Left renal cortex interstitium (tissue), 4 donors: ENCODE results near the gene ZNF512. TPM values are rescaled to one million over a fixed set of nuclear protein-coding genes. Genes with fewer than 3 reads are reported as not detected.
"Not testable (repeated sequence)": the region's sequence is repeated elsewhere in the genome, so short reads cannot be mapped to it uniquely, and the experiment has no call there.

Experiments
- DNase-seq, 4 donors: peaks; one replicate each; pipeline ENCODE4 v3.0.0-alpha.2; 2013; ENCODE audit warnings: low read depth in 4 of 4, low spot score in 2 of 4, missing footprints in 1 of 4
- polyA plus RNA-seq, 4 donors: library from polyadenylated mRNA; unstranded; fragments of 120-200 nt; gene quantifications; one replicate each; pipeline ENCODE4 v1.2.1, GENCODE V29; 2013; ENCODE audit not compliant: insufficient read length in 4 of 4

ZNF512 gene
- polyA plus RNA-seq, 4 donors: 66.1 to 84.9 (median 75.4) TPM

DNA sequence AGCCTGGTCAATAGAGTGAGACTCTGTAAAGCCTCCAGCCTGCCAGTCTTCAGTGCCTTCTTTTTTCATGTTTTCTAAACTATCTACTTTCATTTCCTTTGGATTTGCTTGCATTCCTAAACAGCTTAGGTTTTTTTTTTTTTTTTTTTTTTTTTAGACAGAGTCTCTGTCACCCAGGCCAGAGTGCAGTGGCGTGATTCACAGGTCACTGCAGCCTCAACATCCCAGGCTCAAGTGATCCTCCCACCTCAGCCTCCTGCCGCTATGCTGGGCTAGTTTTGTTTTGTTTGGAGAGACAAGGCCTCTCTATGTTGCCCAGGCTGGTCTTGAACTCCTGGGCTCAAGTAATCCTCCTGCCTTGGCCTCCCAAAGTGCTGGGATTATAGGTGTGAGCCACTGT is 47.4 kb downstream of the ZNF512 start:
- not testable (repeated sequence) for DNase-seq

GRCh38 chr2:27634291-27634690 is 51.4 kb downstream of the ZNF512 start:
- no peak for DNase-seq

GRCh38 chr2:27636766-27637165 is 53.9 kb downstream of the ZNF512 start:
- DNase-seq: no peak

DNA sequence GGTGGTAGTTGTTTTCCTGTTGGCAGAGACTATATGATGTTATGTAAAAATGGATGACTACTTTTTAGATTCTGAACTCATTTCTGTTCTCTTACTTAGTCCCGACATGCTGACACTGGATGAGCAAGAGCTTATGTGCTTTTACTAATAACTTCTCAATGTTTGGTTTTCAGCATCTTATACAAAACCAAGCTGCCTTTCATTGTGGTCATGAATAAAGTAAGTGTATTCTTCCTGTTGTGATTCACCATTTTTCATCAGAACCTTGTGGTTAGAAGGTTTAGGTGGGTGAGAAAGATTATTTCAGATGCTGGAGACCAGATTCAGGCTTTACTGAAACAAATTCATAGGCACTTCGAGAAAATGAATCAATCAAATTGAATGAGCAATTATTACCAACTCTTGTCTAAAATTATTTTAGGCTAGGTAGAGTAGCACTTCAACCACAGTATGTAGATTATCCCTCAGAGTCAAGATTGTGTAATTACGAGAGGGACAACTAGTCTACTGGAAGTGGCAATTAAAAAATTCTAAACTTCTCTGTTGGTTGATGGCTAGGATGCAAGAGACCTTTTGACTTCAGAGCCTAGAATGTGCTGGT is 55.3 kb downstream of the ZNF512 start:
- no peak for DNase-seq

DNA sequence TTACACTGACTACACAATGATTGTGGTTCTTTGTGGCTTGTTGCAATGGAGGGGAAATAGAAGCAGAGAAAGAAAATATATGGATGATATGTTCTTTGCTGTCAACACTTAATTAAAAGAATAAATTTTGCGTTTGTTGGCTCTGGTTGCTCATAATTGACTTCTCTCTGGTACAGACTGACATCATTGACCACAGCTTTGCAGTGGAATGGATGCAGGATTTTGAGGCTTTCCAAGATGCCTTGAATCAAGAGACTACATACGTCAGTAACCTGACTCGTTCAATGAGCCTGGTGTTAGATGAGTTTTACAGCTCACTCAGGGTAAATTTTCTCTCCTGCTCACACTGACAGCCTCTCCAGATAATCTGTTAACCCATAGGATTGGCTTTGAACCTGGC is 55.9 kb downstream of the ZNF512 start:
- DNase-seq: no peak

DNA sequence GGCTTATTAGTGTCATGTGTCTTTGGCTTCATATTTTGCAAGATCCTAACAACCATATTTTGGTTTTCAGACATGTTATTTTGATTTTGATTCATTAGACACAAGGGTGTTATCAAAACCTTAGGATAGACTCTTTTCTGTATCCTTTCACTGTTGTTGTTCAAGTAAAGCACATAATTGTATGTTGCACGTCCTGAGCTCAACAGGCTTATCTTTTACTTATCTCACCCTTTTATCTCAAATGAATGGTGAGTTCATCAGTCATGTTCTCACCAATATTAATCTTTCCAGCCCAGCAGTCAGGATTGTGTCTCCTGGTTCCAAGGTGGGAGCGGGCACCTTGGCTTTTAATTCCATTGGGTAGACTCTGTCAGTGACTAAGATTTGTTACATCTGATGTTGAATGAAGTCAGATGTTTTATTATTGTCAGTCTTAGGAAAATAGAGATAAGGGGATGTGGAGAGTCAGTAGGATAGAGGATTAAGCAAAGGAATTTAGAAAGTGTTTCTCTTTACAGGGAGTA is 57.9 kb downstream of the ZNF512 start:
- DNase-seq: no peak

DNA sequence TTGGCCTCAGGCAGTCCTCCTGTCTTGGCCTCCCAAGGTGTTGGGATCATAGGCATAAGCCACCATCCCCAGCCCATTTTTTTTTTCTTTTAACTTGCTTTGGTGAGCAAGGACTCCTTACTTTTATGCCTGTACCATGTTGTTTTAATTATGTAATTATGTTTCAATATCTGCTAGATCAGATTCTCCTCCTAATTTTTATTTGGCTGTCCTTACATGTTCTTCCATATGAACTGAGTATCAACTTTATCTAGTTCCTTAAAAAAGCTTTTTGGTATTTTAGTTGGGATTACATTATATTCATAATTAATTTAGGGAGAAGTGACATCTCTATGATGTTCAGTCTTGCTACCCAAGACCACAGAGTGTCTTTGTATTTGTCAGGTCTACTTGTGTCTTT is 62.4 kb downstream of the ZNF512 start:
- DNase-seq: no peak

- no peak for DNase-seq
Measured at GRCh38 chr2:27647289-27647688, 64.4 kb downstream of the ZNF512 start.

DNA sequence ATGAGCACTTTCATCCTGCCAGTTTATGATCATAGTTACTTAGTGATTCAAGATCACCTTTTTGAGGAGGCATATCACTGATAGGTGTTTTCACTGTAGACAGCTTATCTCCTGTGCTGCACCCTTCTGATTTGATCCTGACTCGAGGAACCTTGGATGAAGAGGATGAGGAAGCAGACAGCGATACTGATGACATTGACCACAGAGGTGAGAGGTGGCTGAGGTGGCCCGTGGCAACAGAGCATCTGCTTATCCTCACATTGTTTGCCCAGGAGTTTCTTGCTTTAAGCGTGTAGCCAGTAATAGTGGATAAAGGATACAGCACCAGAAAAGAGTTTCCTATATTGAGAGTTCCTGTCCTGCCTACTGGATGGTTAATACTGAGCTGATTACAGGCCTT is 64.9 kb downstream of the ZNF512 start:
- no peak for DNase-seq

GRCh38 chr2:27651056-27651455 is 68.2 kb downstream of the ZNF512 start:
- no peak for DNase-seq

- no peak for DNase-seq
Measured at GRCh38 chr2:27652341-27652740, 69.5 kb downstream of the ZNF512 start.

GRCh38 chr2:27652790-27653189 is 69.9 kb downstream of the ZNF512 start:
- no peak for DNase-seq

DNA sequence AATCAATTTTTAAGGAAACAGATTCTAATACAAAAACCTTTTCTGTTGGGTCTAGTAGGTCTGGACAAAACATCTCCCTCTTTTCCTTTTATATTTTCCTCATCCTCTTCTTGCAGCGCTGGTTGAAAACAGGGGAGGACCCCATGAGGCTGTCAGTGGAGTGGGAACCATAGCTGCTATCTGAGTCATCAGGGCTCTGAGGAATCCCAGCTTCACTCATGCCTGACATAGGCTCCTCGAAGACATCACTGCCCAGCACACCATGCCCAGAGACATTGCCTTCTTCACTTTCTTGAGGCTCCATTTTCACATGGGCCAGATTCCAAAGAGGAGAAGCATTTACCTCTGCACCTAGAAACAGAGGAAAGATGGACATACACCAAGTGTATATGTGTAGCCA is 70.6 kb downstream of the ZNF512 start:
- no peak for DNase-seq

DNA sequence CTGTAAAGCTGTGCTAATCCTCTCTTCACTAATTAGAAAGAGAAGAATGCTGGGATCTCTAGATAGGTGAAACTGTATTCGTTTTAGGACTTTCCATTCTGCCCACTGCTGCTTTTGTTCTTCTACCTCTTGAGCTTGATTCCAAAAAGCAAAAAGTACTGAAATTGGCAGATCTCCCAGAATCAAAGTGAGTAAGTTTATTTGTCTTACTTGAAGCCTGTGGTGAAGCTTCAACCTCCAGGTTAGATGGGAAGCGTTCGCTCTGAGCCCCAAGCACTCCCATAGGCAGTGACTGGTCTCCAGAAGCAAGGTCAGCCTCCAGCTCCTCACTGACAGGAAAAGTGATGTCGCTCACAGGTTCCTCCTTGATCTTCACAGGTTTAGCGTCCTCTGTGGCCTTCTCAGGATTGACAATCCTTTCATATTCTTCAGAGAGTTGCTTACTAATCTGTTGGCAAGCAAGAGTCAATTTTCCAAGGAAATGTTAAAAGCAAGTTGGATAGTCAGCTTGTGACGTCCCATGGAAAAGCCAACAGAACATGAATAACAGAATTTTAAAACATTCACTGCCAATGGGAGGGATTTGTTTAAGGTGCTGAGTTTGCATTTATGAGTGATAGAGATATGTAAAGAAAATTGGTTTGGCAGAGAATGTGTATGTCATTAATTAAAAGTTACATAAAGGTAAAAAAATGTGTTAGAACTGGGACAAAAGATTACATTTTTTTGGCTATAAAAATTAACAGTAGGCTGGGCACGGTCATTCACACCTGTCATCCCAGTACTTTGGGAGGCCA is 72.5 kb downstream of the ZNF512 start:
- DNase-seq: no peak

- no peak for DNase-seq
Measured at GRCh38 chr2:27661371-27661770, 78.5 kb downstream of the ZNF512 start.

DNA sequence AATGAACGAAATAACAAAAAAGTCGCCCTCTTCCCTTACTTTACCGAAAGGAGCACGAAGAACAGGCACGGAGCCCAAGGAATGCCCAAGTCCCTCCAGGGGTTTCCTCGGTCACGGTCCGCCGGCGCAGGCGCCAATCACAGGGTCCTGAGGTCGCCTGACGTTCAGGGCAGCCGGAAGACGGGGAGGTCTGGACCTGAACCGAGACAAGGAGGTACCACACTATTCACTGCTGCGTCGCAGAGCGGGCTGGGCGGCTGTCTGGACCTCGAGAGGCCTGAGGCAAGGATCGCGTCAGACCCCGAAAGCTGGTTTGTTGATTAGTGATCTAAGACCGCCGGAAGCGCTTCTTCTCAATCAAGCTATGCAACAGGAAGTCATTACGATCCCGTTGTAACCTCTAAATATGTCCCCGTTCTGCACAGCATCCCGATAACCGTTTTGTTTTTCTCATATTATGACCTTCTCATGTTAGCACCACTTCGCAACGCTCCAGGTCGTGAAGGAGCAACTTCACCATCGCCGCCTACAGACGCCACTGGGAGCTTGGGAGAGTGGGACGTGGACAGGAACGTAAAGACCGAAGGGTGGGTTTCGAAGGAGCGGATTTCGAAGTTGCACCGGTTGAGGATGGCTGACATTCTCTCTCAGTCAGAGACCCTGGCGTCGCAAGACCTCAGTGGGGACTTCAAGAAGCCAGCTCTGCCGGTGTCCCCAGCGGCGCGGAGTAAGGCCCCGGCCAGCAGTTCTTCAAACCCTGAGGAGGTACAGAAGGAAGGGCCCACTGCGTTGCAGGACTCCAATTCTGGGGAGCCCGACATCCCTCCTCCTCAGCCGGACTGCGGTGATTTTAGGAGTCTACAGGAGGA is 80.7 kb downstream of the ZNF512 start, which contains the start of the genes SLC4A1AP and SUPT7L:
Gene SLC4A1AP, plus strand, starts transcription at position 605 of the 869 bp plus-strand sequence. Its CDS starts 26 bp downstream, at position 631.
Gene SUPT7L, minus strand, starts transcription at position 330 of the 869 bp plus-strand sequence. CDS start 1,422 bp downstream, outside the sequence.
- DNase-seq: peak; percentile 70 to 97 (median 85)

DNA sequence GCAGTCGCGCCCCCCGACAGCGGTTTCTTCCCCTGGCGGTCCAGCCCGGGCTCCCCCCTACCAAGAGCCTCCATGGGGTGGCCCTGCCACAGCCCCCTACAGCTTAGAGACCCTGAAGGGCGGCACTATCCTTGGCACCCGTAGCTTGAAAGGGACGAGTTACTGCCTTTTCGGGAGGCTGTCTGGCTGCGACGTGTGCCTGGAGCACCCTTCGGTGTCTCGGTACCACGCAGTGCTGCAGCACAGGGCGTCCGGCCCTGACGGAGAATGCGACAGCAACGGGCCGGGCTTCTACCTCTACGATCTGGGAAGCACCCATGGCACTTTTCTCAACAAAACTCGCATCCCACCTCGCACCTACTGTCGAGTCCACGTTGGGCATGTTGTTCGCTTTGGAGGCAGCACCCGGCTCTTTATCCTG is 81.3 kb downstream of the ZNF512 start:
- no peak for DNase-seq

DNA sequence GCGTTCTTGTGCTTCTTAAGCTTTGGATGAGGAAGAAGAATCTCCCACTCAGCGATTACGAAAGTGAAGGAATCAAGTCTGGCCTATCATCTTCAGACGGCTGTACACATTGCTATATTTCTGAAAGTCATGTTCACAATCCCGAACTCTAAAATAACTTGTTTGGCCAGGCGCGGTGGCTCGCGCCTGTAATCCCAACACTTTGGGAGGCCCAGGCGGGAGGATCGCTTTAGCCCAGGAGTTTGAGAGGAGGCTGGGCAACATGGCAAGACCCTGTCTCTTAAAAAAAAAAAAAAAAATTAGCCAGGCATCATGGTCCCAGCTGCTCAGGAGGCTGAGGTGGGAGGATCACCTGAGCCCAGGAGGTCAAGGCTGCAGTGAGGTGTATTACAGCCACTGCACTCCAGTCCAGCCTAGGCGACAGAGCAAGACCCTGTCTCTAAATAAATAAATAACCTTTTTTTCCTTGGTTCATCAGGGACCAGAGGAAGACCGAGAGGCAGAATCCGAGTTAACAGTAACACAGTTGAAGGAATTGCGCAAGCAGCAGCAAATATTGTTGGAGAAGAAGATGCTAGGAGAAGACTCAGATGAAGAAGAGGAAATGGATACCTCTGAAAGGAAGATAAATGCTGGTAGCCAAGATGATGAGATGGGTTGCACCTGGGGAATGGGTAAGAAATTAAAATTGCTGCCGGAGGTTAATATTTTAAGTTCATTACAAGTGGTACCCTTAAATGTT is 82.0 kb downstream of the ZNF512 start:
- no peak for DNase-seq

- no peak for DNase-seq
Measured at GRCh38 chr2:27667446-27667845, 84.6 kb downstream of the ZNF512 start.

DNA sequence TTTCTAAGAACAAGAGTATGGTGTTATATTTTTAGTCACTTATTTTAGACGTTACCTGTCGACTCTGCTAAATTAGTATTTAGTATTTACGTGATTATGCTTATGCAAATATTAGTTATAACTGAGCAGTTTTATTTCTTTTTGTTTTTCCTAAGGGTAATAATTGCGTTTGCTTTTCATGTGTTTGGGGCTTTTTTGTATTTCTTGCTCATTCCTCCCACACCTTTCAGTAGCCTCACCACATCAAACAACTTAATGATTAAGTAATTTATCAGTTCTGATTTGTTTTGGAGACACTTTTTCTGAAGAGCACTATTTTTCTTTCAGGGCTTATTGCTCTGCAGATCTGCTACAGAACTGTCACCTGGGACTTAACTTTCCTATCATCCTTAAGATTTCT is 88.4 kb downstream of the ZNF512 start:
- DNase-seq: no peak
